Tibial nerve (tissue), 3 donors: ENCODE data around the gene TRAPPC2L.

Source experiments
- CTCF ChIP-seq, 5 experiments: fragments of 200-600 bp in 3 of 5; fragments of 450-650 bp in 2 of 5; sonication (generic) in 3 of 5; IDR thresholded peaks; one replicate each; pipeline ENCODE4 v1.5.1; 2016 to 2019; ENCODE audit warnings: antibody characterized with exemption in 5 of 5, mild to moderate bottlenecking in 3 of 5, moderate library complexity in 2 of 5
- POLR2A ChIP-seq, 2 donors: fragments of 450-650 bp; IDR thresholded peaks; one replicate each; pipeline ENCODE4 v1.6.1; 2017; ENCODE audit warnings: antibody characterized with exemption in 2 of 2, mild to moderate bottlenecking in 2 of 2, moderate library complexity in 2 of 2

- TF ChIP-seq CTCF (IDR thresholded peaks at IDR 0.05), result no peak
- TF ChIP-seq POLR2A (IDR thresholded peaks at IDR 0.05), result no peak
Measured at GRCh38 chr16:88821168-88821850, 35.6 kb upstream of the TRAPPC2L start.
